IPS-18c (cell line): ENCODE results near the gene XKR7.

Experiments used
- H3K4me3 ChIP-seq: 2 replicates; pipeline ENCODE4 v1.7.0; 2013; ENCODE audit warnings: low read depth, mild to moderate bottlenecking, low read length, moderate library complexity; ENCODE audit not compliant: insufficient read depth
- H3K9me3 ChIP-seq: one replicate; pipeline ENCODE4 v1.6.1; 2013; ENCODE audit warnings: mild to moderate bottlenecking, low read length, moderate library complexity; ENCODE audit not compliant: control insufficient read depth, insufficient read depth

XKR7 gene

DNA sequence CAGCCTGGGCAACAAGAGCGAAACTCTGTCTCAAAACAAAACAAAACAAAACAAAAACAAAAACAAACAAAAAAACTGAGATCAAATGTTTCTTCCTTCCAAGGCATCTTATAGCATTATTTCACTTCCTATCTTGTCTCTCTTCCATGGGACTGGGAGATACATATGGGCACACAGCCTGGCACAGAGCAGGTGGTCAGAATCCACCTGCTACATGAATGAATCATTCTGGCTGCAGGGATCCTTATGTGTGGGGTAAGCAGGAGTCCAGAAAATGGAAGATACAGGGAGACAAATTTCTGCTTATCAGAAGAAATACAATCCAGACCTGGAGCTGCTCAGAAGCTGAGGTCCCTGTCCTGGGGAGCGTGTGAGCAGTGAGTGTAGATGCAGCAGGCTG lies 24.1 kb downstream of the XKR7 start:
- no peak overlapping the region for H3K4me3 ChIP-seq
- no peaks in the 10 kb centered on the region for H3K9me3 ChIP-seq

DNA sequence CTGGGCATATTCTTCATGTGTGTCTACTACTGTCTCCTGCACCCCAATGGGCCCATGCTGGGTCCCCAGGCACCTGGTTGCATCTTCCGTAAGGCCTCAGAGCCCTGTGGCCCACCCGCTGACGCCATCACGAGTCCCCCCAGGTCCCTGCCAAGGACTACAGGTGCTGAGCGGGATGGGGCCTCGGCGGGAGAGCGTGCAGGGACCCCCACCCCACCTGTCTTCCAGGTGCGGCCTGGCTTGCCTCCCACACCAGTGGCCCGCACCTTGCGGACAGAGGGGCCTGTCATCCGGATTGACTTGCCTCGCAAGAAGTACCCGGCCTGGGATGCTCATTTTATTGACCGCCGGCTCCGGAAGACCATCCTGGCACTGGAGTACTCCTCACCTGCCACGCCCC lies 29.0 kb downstream of the XKR7 start:
- H3K9me3 ChIP-seq: no peaks in the 10 kb centered on the region
- H3K4me3 ChIP-seq: no peak overlapping the region

DNA sequence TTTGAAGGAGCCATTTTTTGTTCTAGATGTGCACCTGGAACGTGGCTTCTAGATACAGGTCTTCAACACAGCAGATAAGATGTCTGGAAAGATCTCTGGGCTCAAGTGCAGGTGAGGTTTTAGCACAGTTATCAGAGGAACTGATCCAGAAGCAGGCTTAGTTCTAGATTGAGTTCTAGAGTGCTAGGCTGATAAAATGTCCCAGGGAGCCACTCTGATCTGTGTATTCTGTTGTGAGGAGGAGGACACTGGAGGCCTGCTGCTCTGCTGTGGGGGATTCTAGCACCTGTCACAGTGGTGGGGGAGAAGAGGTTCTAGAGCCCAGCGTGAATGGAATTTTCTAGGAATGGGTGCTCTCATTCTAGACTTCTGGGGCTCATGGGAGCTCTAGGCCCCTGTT lies 30.3 kb downstream of the XKR7 start:
- H3K9me3 ChIP-seq: no peaks in the 10 kb centered on the region
- no peak overlapping the region for H3K4me3 ChIP-seq

DNA sequence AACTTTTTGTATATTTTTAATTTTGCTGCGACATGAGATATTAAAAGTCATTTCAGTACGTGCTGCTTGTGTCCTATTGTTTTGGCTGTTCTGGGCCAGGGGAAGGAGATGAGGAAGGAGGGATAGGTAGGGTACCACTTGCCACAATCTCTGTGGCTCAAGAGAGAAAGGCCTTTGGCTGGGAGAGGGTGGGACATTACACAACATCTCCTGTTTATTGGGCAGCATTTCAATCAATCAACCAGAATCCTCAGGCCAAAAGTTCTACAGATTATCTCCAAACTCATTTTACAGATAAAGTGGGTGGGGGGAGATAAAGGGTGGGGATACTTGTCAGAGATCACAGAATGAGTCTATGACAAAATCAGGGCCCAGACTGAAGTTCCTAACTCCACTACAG lies 35.4 kb downstream of the XKR7 start:
- Histone ChIP-seq H3K9me3 (no peaks in the 10 kb centered on the region), H3K4me3 (no peak overlapping the region)

DNA sequence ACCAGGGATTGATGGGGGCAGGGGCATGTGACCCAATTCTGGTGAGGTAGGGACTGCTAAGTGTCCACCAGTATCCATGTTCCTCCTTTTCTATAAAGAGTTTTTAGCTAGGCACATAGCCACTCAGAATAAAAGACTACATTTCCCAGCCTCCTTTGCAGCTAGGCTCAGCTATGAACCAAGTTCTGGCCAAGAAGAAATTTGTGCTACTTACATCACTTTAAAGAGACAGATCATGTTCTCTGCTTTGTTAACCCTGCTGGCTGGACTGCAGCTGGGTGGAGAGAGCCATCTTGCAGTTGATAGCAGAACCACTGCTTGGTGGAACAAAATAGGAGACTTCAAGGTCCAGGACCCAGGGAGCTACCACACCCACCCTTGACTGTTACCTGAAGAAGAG lies 37.0 kb downstream of the XKR7 start:
- no peaks in the 10 kb centered on the region for H3K9me3 ChIP-seq
- no peak overlapping the region for H3K4me3 ChIP-seq

DNA sequence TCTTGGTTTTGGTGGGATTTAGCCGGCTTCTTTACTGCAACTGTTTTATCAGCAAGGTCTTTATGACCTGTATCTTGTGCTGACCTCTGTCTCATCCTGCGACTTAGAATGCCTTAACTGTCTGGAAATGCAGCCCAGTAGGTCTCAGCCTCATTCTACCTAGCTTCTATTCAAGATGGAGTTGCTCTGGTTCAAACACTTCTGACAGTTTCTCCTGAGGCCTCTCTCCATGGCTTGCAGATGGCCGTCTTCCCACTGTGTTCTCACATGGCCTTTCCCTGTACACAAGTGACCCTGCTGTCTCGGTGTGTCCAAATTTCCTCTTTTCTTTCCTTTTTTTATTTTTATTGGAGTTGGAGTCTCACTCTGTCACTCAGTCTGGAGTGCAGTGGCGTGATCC lies 38.1 kb downstream of the XKR7 start:
- no peaks in the 10 kb centered on the region for H3K9me3 ChIP-seq

DNA sequence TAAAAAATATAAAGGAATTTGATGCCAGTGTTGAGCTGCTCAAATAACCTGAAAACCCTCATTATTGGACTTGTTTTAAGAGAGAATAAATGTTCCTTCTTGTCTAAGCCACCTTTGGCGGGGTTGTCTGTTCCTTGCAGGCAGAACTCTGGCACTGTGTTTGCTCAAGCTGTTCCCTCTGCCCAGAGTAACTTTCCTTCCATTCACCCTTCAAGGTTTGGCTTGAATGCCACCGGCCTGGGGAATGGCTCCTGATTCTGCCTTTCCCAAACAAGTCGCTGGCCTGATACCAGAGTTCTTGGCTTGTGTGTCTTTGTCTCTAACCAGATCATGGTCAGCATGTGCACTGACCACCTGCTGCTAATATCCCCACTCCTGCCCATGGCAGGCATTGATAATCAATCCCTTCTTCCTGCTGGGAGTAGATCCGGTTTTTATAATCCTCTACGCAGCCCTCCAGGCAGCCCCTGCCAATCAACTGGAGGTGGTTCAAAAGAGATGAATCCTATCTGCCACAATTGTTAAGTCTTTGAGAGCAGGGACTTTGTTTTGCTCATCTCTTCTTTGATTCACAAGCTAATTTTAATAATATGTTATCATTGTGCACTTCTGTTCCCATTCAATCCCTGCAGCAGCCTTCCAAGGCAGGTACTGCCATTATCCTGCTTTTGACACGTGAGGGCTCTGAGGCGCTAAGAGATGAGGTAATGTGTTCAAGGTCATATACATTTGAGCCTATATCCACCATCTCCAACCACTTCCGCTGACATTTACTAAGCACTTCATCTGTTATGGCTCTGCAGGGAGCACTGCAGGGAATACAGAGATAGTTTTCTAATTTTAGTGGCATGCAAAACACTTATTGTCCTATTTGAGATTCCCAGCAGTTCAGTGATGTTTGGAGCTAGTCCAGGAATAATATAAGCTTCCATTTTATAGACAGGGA lies 39.2 kb downstream of the XKR7 start:
- H3K4me3 ChIP-seq: no peak overlapping the region; the same call in 1 of the 2 replicates
- H3K9me3 ChIP-seq: no peaks in the 10 kb centered on the region

More for the DNA sequence above, 38.1 kb downstream of the XKR7 start:
- no peak overlapping the region for H3K4me3 ChIP-seq

GRCh38 chr20:32007787-32008616 lies 40.1 kb downstream of the XKR7 start:
- no peak overlapping the region for H3K4me3 ChIP-seq

DNA sequence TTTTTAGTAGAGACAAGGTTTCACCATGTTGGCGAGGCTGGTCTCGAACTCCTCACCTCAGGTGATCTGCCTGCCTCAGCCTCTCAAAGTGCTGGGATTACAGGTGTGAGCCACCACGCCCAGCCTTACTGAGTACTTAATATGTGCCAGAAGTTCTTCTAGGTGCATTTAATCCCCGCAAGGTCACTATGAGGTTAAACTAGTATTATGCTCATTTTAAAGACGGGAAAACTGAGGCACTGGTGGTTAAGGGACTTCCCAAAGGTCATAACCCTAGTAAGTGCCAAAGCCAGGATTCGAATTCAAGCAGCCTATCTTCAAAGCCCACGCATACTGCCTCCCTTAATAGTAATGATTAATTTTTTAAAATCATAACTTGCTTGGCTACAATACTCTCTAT lies 41.6 kb downstream of the XKR7 start:
- no peaks in the 10 kb centered on the region for H3K9me3 ChIP-seq

More at GRCh38 chr20:32007787-32008616, 40.1 kb downstream of the XKR7 start:
- no peaks in the 10 kb centered on the region for H3K9me3 ChIP-seq

GRCh38 chr20:32010101-32010500 lies 42.1 kb downstream of the XKR7 start, which contains the start of gene CCM2L:
Gene CCM2L (plus strand): TSS chr20:32010438. CDS start chr20:32010455, 17 bp downstream.
- no peak within 1 kb of the TSS; the same call in 1 of the 2 replicates for H3K4me3 ChIP-seq
- H3K9me3 ChIP-seq: no peaks in the 10 kb centered on the region

More for the DNA sequence above, 41.6 kb downstream of the XKR7 start:
- no peak overlapping the region for H3K4me3 ChIP-seq

DNA sequence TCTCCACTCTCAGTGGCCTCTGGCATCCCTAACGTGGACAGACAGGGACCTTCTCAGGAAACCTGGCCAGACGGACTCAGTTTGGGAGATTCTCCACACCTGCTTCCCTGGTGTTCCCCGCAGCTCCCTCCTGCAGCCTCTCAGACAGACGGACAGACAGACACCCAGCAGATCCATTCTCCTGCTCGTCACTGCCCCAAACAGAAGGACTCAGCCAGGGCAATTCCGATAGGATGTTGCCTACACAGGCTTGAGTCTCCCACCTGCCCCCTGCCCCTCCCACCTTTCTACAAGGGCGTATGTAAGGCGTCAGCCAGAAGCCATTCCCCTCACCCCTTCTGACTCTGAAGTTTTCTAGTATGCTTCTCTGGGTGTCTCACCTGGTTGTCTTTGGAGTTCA lies 42.7 kb downstream of the XKR7 start:
- Histone ChIP-seq H3K4me3 (no peak overlapping the region; the same call in 1 of the 2 replicates), H3K9me3 (no peaks in the 10 kb centered on the region)

- Histone ChIP-seq H3K4me3 (no peak overlapping the region), H3K9me3 (no peaks in the 10 kb centered on the region)
These were observed 44.3 kb downstream of the XKR7 start for GRCh38 chr20:32012159-32012688.

DNA sequence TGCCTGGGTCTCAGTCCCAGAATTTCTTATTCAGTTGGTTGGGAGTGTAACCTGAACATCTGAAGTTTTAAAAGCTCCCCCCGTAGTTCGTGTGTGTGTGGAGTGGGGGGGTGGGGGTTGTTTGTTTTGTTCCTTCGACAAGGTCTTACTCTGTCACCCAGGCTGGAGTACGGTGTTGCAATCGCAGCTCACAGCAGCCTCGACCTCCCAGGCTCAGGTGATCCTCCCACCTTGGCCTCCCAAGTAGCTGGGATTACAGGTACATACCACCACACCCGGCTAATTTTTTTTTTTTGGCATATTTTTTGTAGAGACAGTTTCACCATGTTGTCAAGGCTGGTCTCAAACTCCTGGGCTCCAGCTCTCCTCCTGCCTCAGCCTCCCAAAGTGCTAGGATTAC lies 45.4 kb downstream of the XKR7 start:
- H3K4me3 ChIP-seq: no peak overlapping the region

DNA sequence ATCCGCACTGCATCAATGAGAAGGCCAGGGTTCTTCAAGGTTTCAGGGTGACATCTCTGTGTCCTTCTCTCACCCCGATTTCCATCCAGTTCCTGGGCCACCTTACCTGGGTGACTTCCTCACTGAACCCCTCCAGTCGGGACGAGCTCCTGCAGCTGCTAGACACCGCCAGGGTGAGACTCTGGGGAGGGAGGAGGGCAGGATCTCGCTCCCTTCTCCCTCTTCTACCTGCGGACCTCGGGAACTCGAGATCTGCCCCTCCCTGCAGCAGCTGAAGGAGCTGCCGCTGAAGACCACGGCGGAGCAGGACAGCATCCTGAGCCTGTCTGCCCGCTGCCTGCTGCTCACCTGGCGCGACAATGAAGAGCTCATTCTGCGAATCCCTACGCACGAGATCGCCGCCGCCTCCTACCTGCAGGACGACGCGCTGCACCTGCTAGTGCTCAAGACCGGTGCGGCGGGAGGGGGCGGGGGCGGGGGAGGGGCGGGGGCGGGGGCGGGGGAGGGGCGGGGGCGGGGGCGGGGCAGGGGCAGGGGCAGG lies 49.8 kb downstream of the XKR7 start:
- peak overlapping the region; percentile 56 for H3K4me3 ChIP-seq
- peaks cover 2% of the 10 kb centered on the region for H3K9me3 ChIP-seq

More for the DNA sequence above, 45.4 kb downstream of the XKR7 start:
- no peaks in the 10 kb centered on the region for H3K9me3 ChIP-seq

- H3K4me3 ChIP-seq: peak overlapping the region; percentile 88
These were observed 50.6 kb downstream of the XKR7 start for GRCh38 chr20:32018269-32019155.

DNA sequence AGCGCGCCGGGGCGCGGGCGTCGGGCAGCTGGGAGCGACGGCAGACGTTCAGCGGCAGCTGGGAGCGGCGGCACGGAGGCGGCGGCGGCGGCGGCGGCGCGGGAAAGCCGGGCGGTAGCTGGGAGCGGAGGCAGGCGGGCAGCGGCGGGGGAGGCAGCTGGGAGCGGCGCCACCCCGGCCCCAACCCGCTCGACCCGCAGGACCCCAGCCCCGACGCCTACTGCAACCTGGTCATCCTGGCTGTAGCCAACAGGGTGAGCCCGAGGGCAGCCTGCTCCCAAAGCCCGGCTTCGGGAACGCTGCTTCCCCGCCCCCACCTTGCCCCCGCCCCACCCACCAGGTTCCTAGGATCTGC lies 51.2 kb downstream of the XKR7 start:
- peak overlapping the region; percentile 45 for H3K4me3 ChIP-seq

More at GRCh38 chr20:32018269-32019155, 50.6 kb downstream of the XKR7 start:
- peaks cover 2% of the 10 kb centered on the region for H3K9me3 ChIP-seq

More for the DNA sequence above, 51.2 kb downstream of the XKR7 start:
- H3K9me3 ChIP-seq: peaks cover 2% of the 10 kb centered on the region
